CD4-positive, alpha-beta T cell treated with Interleukin-15 for 1 hour (primary cell): ENCODE results near the gene IL37.
"Not testable (repeated sequence)": the region's sequence is repeated elsewhere in the genome, so short reads cannot be mapped to it uniquely, and the experiment has no call there.

Experiments used
- DNase-seq: peaks from one replicate; pipeline ENCODE4 v3.0.0-alpha.2; 2020

The IL37 gene

GRCh38 chr2:112891385-112891831 lies 19.6 kb upstream of the IL37 start:
- no peak for DNase-seq

GRCh38 chr2:112893752-112894151 lies 17.2 kb upstream of the IL37 start:
- no peak for DNase-seq

GRCh38 chr2:112896909-112897623 lies 13.9 kb upstream of the IL37 start:
- DNase-seq, result no peak

- DNase-seq, result no peak
These were observed 13.4 kb upstream of the IL37 start for GRCh38 chr2:112897624-112897978.

GRCh38 chr2:112901431-112902065 lies 9.4 kb upstream of the IL37 start:
- not testable (repeated sequence) for DNase-seq

GRCh38 chr2:112902816-112903215 lies 8.1 kb upstream of the IL37 start:
- DNase-seq, result no peak

GRCh38 chr2:112904883-112905282 lies 6.1 kb upstream of the IL37 start:
- no peak for DNase-seq

- DNase-seq, result no peak
These were observed 4.7 kb upstream of the IL37 start for GRCh38 chr2:112906276-112906675.

- DNase-seq, result no peak
These were observed 3.7 kb upstream of the IL37 start for GRCh38 chr2:112907001-112907949.

GRCh38 chr2:112908559-112908958 lies 2.4 kb upstream of the IL37 start:
- DNase-seq, result not testable (repeated sequence)

- DNase-seq, result no peak
These were observed 746 bp upstream of the IL37 start for GRCh38 chr2:112910219-112910618.

GRCh38 chr2:112912403-112912802 lies 1.4 kb downstream of the IL37 start:
- no peak for DNase-seq

GRCh38 chr2:112915300-112916144 lies 4.6 kb downstream of the IL37 start:
- no peak for DNase-seq

GRCh38 chr2:112916145-112916571 lies 5.2 kb downstream of the IL37 start:
- no peak for DNase-seq

GRCh38 chr2:112916625-112917247 lies 5.8 kb downstream of the IL37 start:
- no peak for DNase-seq

- no peak for DNase-seq
These were observed 6.9 kb downstream of the IL37 start for GRCh38 chr2:112917856-112918255.

- no peak for DNase-seq
These were observed 7.3 kb downstream of the IL37 start for GRCh38 chr2:112918256-112918655.

GRCh38 chr2:112919086-112919485 lies 8.1 kb downstream of the IL37 start:
- DNase-seq, result no peak

GRCh38 chr2:112920923-112921532 lies 10.1 kb downstream of the IL37 start:
- DNase-seq, result peak; percentile 16

- DNase-seq, result no peak
These were observed 11.0 kb downstream of the IL37 start for GRCh38 chr2:112921982-112922381.

GRCh38 chr2:112923237-112923966 lies 12.4 kb downstream of the IL37 start:
- DNase-seq, result no peak
